H9 (cell line): ENCODE measurements around the gene RAD23B. TPM values are rescaled to one million over a fixed set of nuclear protein-coding genes. Genes with fewer than 3 reads are reported as not detected.

Experiments used
- DNase-seq: peaks from one replicate; pipeline ENCODE4 v3.0.0-alpha.2; 2017
- H2AFZ ChIP-seq: one replicate; pipeline ENCODE4 v1.6.1; 2013; ENCODE audit warnings: mild to moderate bottlenecking, low read length, control low read depth, moderate library complexity
- H2AK5ac ChIP-seq: 2 replicates; pipeline ENCODE4 v1.6.1; 2013; ENCODE audit warnings: low read length, control low read depth, mixed read lengths; ENCODE audit not compliant: insufficient read length
- H2BK120ac ChIP-seq: one replicate; pipeline ENCODE4 v1.6.1; 2013; ENCODE audit warnings: low read depth, mild to moderate bottlenecking, low read length, control low read depth, inconsistent platforms; ENCODE audit not compliant: poor library complexity, severe bottlenecking
- H2BK12ac ChIP-seq: 2 replicates; pipeline ENCODE4 v1.6.1; 2013; ENCODE audit warnings: low read length, control low read depth, mixed read lengths, low read depth; ENCODE audit not compliant: insufficient read length
- H2BK15ac ChIP-seq: 2 replicates; pipeline ENCODE4 v1.6.1; 2013; ENCODE audit warnings: low read depth, low read length, control low read depth
- H2BK20ac ChIP-seq: one replicate; pipeline ENCODE4 v1.6.1; 2013; ENCODE audit warnings: low read depth, mild to moderate bottlenecking, low read length, control low read depth, inconsistent platforms; ENCODE audit not compliant: poor library complexity, severe bottlenecking
- H2BK5ac ChIP-seq: 2 replicates; pipeline ENCODE4 v1.6.1; 2013; ENCODE audit warnings: low read length, control low read depth, mixed read lengths; ENCODE audit not compliant: insufficient read length
- H3K14ac ChIP-seq: 2 replicates; pipeline ENCODE4 v1.6.1; 2013; ENCODE audit warnings: low read length, control low read depth; ENCODE audit not compliant: insufficient read depth
- H3K18ac ChIP-seq: 2 replicates; pipeline ENCODE4 v1.6.1; 2013; ENCODE audit warnings: low read depth, mild to moderate bottlenecking, mixed read lengths, low read length, control low read depth; ENCODE audit not compliant: insufficient read length
- H3K23ac ChIP-seq: 2 replicates; pipeline ENCODE4 v1.6.1; 2013; ENCODE audit warnings: low read length, control low read depth, mixed read lengths, low read depth; ENCODE audit not compliant: insufficient read length
- H3K23me2 ChIP-seq: 2 replicates; pipeline ENCODE4 v1.6.1; 2013; ENCODE audit warnings: low read depth, mild to moderate bottlenecking, mixed read lengths, low read length, control low read depth; ENCODE audit not compliant: insufficient read length, poor library complexity, severe bottlenecking
- H3K27ac ChIP-seq: 2 replicates; pipeline ENCODE4 v1.5.1; 2013; ENCODE audit warnings: low read length, control low read depth, mixed read lengths, low read depth; ENCODE audit not compliant: insufficient read length
- H3K27me3 ChIP-seq: 2 replicates; pipeline ENCODE4 v1.6.1; 2013; ENCODE audit warnings: low read length, control low read depth, inconsistent platforms; ENCODE audit not compliant: insufficient read depth
- H3K4ac ChIP-seq: 2 replicates; pipeline ENCODE4 v1.6.1; 2013; ENCODE audit warnings: low read depth, mild to moderate bottlenecking, control low read depth, inconsistent platforms, low read length, moderate library complexity
- H3K4me1 ChIP-seq: 2 replicates; pipeline ENCODE4 v1.6.1; 2013; ENCODE audit warnings: low read length, control low read depth, inconsistent platforms; ENCODE audit not compliant: insufficient read depth
- H3K4me2 ChIP-seq: 2 replicates; pipeline ENCODE4 v1.6.1; 2013; ENCODE audit warnings: low read length, control low read depth, mixed read lengths; ENCODE audit not compliant: insufficient read length, insufficient read depth
- H3K56ac ChIP-seq: 2 replicates; pipeline ENCODE4 v1.6.1; 2013; ENCODE audit warnings: low read depth, mild to moderate bottlenecking, mixed read lengths, low read length, control low read depth; ENCODE audit not compliant: insufficient read length
- H3K79me1 ChIP-seq: 2 replicates; pipeline ENCODE4 v1.6.1; 2013; ENCODE audit warnings: low read depth, mild to moderate bottlenecking, moderate library complexity, low read length, control low read depth, inconsistent platforms; ENCODE audit not compliant: insufficient read depth, poor library complexity, severe bottlenecking
- H3K79me2 ChIP-seq: 2 replicates; pipeline ENCODE4 v1.6.1; 2013; ENCODE audit warnings: low read length, control low read depth, inconsistent platforms; ENCODE audit not compliant: insufficient read depth
- H3K9ac ChIP-seq: 2 replicates; pipeline ENCODE4 v1.6.1; 2013; ENCODE audit warnings: low read length, control low read depth, mixed read lengths; ENCODE audit not compliant: insufficient read length; ENCODE audit errors: extremely low read depth
- H3K9me3 ChIP-seq: one replicate; pipeline ENCODE4 v1.6.1; 2013; ENCODE audit warnings: low read depth, low read length, inconsistent platforms; ENCODE audit not compliant: control insufficient read depth
- H3T11ph ChIP-seq: one replicate; pipeline ENCODE4 v1.6.1; 2013; ENCODE audit warnings: mild to moderate bottlenecking, low read length, control low read depth, inconsistent platforms
- H4K20me1 ChIP-seq: one replicate; pipeline ENCODE4 v1.6.1; 2013; ENCODE audit not compliant: control insufficient read depth, insufficient read length, insufficient read depth
- H4K5ac ChIP-seq: 2 replicates; pipeline ENCODE4 v1.6.1; 2013; ENCODE audit warnings: low read depth, mild to moderate bottlenecking, mixed read lengths, low read length, control low read depth; ENCODE audit not compliant: insufficient read length
- H4K8ac ChIP-seq: replicated peaks from 2 replicates; pipeline ENCODE4 v1.6.1; 2013; ENCODE audit warnings: low read length, control low read depth, mixed read lengths, low read depth; ENCODE audit not compliant: insufficient read length
- H4K91ac ChIP-seq: 2 replicates; pipeline ENCODE4 v1.6.1; 2013; ENCODE audit warnings: low read depth, mild to moderate bottlenecking, moderate library complexity, mixed read lengths, low read length, control low read depth; ENCODE audit not compliant: insufficient read length
- H3K27ac Mint-ChIP-seq, 3 experiments: 2 replicates in 2 of 3; 3 replicates in 1 of 3; pipeline ENCODE4 v1.8.0; 2020 to 2021; ENCODE audit warnings: mixed read lengths in 3 of 3, mild to moderate bottlenecking in 1 of 3, moderate library complexity in 1 of 3
- H3K27me3 Mint-ChIP-seq: 2 replicates; pipeline ENCODE4 v1.8.0; 2021; ENCODE audit warnings: low read depth, mild to moderate bottlenecking, moderate library complexity, mixed read lengths
- H3K36me3 Mint-ChIP-seq, 3 experiments: 2 replicates in 2 of 3; 3 replicates in 1 of 3; pipeline ENCODE4 v1.8.0; 2020 to 2021; ENCODE audit warnings: low read depth in 3 of 3, mixed read lengths in 3 of 3; ENCODE audit not compliant: insufficient read depth in 1 of 3
- H3K4me1 Mint-ChIP-seq, 2 experiments: 2 replicates each; pipeline ENCODE4 v1.8.0; 2020; ENCODE audit warnings: mixed read lengths in 2 of 2
- H3K4me3 Mint-ChIP-seq, 2 experiments: 2 replicates in 1 of 2; 3 replicates in 1 of 2; pipeline ENCODE4 v1.8.0; 2020 to 2021; ENCODE audit warnings: mild to moderate bottlenecking in 2 of 2, mixed read lengths in 2 of 2, moderate library complexity in 1 of 2
- H3K9me3 Mint-ChIP-seq, 2 experiments: 2 replicates in 1 of 2; 3 replicates in 1 of 2; pipeline ENCODE4 v1.8.0; 2020; ENCODE audit warnings: mild to moderate bottlenecking in 2 of 2, mixed read lengths in 2 of 2, moderate library complexity in 1 of 2
- WGBS: extraction: QIAGEN DNeasy Blood & Tissue Kit; methylation state at CpG from one replicate; pipeline ENCODE4 v1.1.7; 2013; ENCODE audit warnings: missing lambda C conversion rate, low lambda C conversion rate, mixed read lengths; ENCODE audit not compliant: insufficient read length; ENCODE audit errors: extremely low coverage; 5-methylcytosine and 5-hydroxymethylcytosine counted together
- total RNA-seq: library from RNA; stranded (reverse); gene quantifications from 2 replicates; pipeline ENCODE4 v1.2.1, GENCODE V29; 2021
- TF ChIP-seq, protein P1 (sequence below): fragments of 200-600 bp; sonication (generic); conservative IDR thresholded peaks from 3 replicates; pipeline ENCODE4 v1.8.0; 2021; ENCODE audit warnings: antibody characterized with exemption, mild to moderate bottlenecking

RAD23B gene
- total RNA-seq, 1 experiment from 2014 or later: 154 TPM

DNA sequence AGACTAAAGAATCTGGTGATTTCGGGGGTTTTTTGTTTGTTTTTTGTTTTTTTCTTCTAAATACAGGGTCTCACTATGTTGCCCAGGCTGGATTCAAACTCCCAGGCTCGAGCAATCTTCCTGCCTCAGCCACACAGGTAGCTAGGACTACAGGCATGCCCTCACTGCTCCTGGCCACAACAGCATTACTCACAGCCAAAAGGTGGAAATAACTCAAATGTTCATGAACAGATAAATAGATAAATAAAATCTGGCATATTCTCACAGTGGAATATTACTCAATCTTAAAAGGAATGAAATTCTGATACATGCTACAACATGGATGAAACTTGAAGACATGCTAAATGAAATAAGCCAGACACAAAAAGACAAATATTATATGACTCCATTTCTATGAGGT lies 19.8 kb upstream of the RAD23B start:
- Histone ChIP-seq H3K9me3 (no peaks in the 10 kb centered on the region), H2BK15ac (no peak overlapping the region), H4K8ac (no peak overlapping the region), H3T11ph (no peak overlapping the region), H3K9ac (no peak overlapping the region), H3K4me1 (no peaks in the 10 kb centered on the region), H3K4ac (no peak overlapping the region), H3K23me2 (no peaks in the 10 kb centered on the region), H4K91ac (no peak overlapping the region), H3K56ac (no peak overlapping the region), H3K27me3 (no peaks in the 10 kb centered on the region), H2BK20ac (no peak overlapping the region), H3K4me2 (no peak overlapping the region), H3K79me1 (no peaks in the 10 kb centered on the region), H3K18ac (no peak overlapping the region), H2AFZ (no peak overlapping the region), H2BK5ac (no peak overlapping the region), H2BK120ac (no peak overlapping the region), H4K20me1 (no peaks in the 10 kb centered on the region), H3K23ac (no peak overlapping the region), H2AK5ac (no peak overlapping the region), H3K14ac (no peak overlapping the region), H3K27ac (no peak overlapping the region), H2BK12ac (no peak overlapping the region), H3K79me2 (no peaks in the 10 kb centered on the region), H4K5ac (no peak overlapping the region)
- Mint-ChIP-seq H3K27me3 (no peaks in the 10 kb centered on the region), H3K4me1 (peaks cover 3% of the 10 kb centered on the region in 2 experiments; a peak in 3 of 4 replicates), H3K9me3 (peaks cover 7 to 10% of the 10 kb centered on the region in 2 experiments; a peak in 3 of 5 replicates), H3K36me3 (peaks cover 0 to 9% (median 0%) of the 10 kb centered on the region in 3 experiments; a peak in 2 of 7 replicates), H3K27ac (no peak overlapping the region), H3K4me3 (no peak overlapping the region)
- no CpG with 5 or more reads among the region's 2 CpGs for WGBS
- TF ChIP-seq, protein P1, sequence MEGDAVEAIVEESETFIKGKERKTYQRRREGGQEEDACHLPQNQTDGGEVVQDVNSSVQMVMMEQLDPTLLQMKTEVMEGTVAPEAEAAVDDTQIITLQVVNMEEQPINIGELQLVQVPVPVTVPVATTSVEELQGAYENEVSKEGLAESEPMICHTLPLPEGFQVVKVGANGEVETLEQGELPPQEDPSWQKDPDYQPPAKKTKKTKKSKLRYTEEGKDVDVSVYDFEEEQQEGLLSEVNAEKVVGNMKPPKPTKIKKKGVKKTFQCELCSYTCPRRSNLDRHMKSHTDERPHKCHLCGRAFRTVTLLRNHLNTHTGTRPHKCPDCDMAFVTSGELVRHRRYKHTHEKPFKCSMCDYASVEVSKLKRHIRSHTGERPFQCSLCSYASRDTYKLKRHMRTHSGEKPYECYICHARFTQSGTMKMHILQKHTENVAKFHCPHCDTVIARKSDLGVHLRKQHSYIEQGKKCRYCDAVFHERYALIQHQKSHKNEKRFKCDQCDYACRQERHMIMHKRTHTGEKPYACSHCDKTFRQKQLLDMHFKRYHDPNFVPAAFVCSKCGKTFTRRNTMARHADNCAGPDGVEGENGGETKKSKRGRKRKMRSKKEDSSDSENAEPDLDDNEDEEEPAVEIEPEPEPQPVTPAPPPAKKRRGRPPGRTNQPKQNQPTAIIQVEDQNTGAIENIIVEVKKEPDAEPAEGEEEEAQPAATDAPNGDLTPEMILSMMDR: no peak
- no peak for DNase-seq
